Dermis microvascular lymphatic vessel endothelial cell (primary cell): ENCODE measurements around the gene ARPC1B. TPM values are rescaled to one million over a fixed set of nuclear protein-coding genes. Genes with fewer than 3 reads are reported as not detected.
"Not testable (repeated sequence)": the region's sequence is repeated elsewhere in the genome, so short reads cannot be mapped to it uniquely, and the experiment has no call there.

ENCODE experiments used
- DNase-seq, 2 donors: peaks; one replicate each; pipeline versions ENCODE4 v3.0.0 to v3.0.0-alpha.2; 2010; ENCODE audit warnings: low read depth in 2 of 2
- total RNA-seq: library from RNA; depleted of rRNA; stranded (reverse); fragments of >200 nt; gene quantifications from 2 replicates; pipeline ENCODE4 v1.2.1, GENCODE V29; 2014

Gene ARPC1B
- total RNA-seq, 1 donor from 2014 or later = 477 TPM

- peak in 1 of 2 donors; percentile 23 for DNase-seq
Measured at GRCh38 chr7:99409192-99409572, 34.7 kb downstream of the ARPC1B start.

GRCh38 chr7:99409806-99410205 is 35.3 kb downstream of the ARPC1B start:
- no peak for DNase-seq

- no peak for DNase-seq
Measured at GRCh38 chr7:99410635-99411034, 36.1 kb downstream of the ARPC1B start.

GRCh38 chr7:99415513-99416127 is 41.1 kb downstream of the ARPC1B start:
- peak in 1 of 2 donors; percentile 59 for DNase-seq

- no peak for DNase-seq
Measured at GRCh38 chr7:99418260-99418659, 43.7 kb downstream of the ARPC1B start.

DNA sequence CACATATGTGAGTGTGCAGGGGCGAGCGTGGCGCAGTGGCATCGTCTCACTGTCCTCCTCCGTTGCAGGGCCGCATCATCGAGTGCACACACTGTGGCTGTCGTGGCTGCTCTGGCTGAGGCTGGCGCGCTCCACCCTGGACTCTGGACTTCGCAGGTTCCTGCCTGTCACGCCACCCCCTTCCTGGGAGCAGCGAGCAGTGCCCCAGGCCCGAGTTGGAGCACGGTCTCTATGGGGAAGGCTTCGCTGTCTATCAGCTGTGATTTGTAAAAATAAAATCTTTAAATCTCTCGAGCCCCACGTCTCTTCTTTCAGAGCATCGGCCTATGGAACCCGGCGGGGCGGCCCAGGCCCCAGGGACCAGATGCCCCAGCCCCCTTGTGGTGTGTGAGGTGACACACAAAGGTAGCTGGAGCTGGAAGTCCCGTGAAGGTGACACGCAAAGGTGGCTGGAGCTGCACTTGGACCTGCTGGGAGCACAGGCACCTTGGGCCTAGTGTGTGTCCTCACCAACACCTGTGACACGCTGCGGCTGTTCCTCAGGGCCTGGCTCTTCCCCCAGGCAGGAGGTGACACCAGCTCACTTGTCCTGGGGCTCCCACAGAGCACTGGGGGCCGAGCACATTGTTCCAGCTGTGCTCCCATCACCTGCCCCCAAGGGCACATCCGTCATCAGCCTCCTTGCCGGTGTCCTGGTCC is 44.9 kb downstream of the ARPC1B start:
- no peak for DNase-seq

- no peak for DNase-seq
Measured at GRCh38 chr7:99420213-99420612, 45.7 kb downstream of the ARPC1B start.

DNA sequence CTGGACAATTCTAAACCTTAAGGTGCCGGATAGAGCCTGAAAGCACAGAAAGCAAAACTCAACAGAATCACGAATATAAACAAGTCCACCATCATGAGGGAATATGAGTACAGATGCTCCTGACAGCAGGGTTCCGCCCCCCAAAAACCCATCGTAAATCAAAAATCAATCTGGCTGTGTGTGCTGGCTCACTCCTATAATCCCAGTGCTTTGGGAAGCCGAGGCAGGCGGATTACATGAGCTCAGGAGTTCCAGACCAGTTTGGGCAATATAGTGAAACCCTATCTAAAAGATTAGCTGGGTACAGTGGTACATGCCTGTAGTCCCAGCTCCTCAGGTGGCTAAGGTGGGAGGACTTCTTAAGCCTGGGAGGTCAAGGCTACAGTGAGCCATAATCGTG is 46.5 kb downstream of the ARPC1B start:
- DNase-seq = no peak

DNA sequence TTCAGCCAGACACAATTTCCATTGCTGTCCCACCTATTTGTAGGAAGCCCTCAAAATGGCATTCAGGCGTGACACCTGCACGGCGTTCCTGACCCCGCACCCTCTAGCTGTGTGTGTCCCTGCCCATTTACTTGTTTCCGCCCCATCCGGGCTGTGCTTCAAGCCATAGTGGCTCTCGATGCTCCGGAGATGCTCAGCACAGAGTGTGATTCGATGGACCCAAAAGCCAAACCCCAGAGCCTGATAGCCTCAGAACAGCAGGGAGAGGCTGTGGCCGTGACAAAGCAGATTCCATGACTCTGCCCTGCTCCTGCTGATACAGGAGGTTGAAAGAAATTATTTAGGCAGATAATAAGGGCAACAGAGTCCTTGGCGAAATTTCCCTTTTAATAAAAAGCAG is 47.7 kb downstream of the ARPC1B start:
- DNase-seq = no peak

GRCh38 chr7:99422625-99423024 is 48.1 kb downstream of the ARPC1B start:
- no peak for DNase-seq

GRCh38 chr7:99424932-99425730 is 50.6 kb downstream of the ARPC1B start:
- DNase-seq = no peak

GRCh38 chr7:99428972-99429566 is 54.5 kb downstream of the ARPC1B start:
- no peak for DNase-seq

GRCh38 chr7:99429756-99430155 is 55.2 kb downstream of the ARPC1B start:
- no peak for DNase-seq

DNA sequence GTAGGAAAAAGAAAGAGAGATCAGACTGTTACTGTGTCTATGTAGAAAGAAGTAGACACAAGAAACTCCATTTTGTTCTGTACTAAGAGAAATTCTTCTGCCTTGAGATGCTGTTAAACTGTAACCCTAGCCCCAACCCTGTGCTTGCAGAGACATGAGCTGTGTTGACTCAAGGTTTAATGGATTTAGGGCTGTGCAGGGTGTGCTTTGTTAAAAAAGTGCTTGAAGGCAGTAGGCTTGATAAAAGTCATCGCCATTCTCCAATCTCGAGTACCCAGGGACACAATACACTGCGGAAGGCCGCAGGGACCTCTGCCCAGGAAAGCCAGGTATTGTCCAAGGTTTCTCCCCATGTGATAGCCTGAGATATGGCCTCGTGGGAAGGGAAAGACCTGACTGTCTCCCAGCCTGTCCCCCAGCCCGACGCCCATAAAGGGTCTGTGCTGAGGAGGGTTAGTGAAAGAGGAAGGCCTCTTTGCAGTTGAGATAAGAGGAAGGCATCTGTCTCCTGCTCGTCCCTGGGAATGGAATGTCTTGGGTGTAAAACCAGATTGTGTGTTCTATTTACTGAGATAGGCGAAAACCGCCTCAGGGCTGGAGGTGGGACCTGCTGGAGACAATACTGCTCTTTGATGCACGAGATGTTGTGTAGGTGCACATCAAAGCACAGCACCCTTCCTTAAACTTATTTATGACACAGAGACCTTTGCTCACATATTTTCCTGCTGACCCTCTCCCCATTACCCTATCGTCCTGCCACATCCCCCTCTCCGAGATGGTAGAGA is 57.4 kb downstream of the ARPC1B start:
- not testable (repeated sequence) for DNase-seq

- no peak for DNase-seq
Measured at GRCh38 chr7:99433158-99433557, 58.6 kb downstream of the ARPC1B start.

DNA sequence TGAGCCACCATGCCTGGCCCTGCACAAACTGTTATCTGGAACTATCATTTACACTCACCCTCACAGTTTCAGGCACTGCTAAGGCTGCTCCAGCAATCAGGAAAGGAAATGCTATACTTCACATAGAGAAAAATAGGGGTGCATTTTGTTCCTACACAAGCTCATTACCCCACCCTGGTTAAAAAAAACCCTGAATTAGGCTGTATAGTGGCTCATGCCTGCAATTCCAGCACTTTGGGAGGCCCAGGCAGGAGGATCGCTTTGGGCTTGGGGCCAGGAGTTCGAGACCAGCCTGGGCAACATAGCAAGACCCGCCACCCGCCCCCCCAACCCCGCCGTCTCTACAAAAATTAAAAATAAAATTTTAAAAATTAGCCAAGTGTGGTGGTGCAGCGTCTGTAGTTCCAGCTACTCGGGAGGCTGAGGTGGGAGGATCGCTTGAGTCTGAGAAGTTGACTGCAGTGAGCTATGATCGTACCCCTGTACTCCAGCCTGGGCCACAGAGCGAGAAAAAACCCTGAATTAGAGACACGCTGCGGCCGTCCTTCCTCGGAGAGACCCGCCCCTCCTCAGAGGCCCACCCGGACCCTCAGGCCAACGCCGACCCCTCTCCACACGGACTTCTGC is 63.5 kb downstream of the ARPC1B start:
- DNase-seq = no peak

GRCh38 chr7:99438573-99439480 is 64.3 kb downstream of the ARPC1B start, which contains the start of the genes CPSF4 and PTCD1:
Gene CPSF4 (plus strand): TSS chr7:99438943. CDS start chr7:99439083, 140 bp downstream.
Gene PTCD1 (minus strand): TSS chr7:99438798. CDS start chr7:99435242, 3,556 bp downstream.
- DNase-seq = peak; percentile 89 to 94

DNA sequence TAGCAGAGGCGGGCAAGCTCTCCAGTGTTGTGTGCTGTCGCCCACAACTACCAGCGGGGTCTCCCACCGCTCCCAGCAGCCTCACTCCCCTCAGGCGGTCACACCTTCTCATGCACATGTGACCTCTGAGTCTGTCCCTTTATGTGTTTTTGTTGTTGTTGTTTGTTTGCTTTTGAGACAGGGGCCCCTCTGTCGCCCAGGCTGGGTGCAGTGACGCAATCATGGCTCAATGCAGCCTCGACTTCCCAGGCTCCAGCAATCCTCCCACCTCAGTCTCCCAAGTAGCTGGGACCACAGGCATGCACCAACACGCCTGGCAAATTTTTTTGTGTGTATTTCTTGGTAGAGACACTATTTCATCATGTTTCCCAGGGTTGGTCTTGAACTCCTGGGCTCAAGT is 65.7 kb downstream of the ARPC1B start:
- DNase-seq = no peak
